Measurements from ENCODE around the gene FSTL5. TPM values are rescaled to one million over a fixed set of nuclear protein-coding genes. Genes with fewer than 3 reads are reported as not detected.

FSTL5 gene
- total and polyA plus RNA-seq, 10 of the 15 experiments (the other 5 are each of a cell fraction or from before 2014, with no cell fraction given) = 0.04 to 2.4 (median 0.08) TPM; not detected in 4

DNA sequence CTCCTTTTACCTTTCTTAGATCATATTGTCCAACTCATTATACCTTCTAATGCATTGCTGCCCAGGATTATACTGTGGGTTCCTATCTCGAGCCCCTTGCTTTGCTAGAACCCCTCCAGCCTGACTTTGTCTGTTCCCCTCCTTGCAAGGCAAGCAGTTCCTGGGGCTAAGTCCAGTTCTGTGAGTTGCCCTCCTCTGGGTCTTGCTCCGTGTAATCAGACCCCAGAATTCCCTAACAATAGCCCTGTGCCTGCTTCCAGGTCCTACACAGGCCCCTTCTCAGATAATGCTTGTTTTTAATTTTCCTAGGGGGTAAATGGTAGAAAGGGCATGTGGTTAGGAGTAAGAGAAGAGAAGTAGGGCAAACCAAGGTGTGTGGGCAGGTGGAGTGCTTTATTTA is 145.9 kb downstream of the FSTL5 start (continued):
- TF ChIP-seq PRDM15 (CRISPR knock-in tag; IDR thresholded peaks at IDR 0.05) (no peak), IRF5 (IDR thresholded peaks at IDR 0.05; ENCODE audit: borderline replicate concordance) (no peak), YY1 (IDR thresholded peaks at IDR 0.05; ENCODE audit: low read depth, low read length) (no peak)

DNA sequence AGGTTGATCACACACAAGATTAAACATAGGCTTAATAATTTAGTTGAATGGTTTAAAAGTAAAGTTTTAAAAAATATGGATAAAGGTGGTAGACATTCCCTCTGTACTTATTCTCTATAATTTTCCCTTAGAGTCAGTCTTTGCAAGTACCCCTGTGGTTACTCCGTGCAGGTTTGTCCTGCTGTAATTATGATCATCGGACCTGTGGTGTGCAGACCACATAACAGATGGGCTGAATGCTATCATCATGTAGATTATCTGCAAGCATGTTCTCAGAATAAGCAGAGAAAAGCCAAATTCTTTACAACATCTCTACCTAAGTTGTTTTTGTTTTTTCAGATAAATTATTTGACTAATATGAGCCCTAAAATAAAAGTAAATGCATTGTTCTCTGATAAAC is 146.8 kb downstream of the FSTL5 start:
- DNase-seq (ENCODE audit: low read depth, low spot score) (no peak), ATAC-seq (no peak), FAIRE-seq (no peak)
- RAD21 ChIA-PET (ENCODE audit: unreplicated experiment) = no interaction called here
- Histone ChIP-seq H3K36me3 (ENCODE audit: control insufficient read depth in 2 of 2, insufficient read depth in 2 of 2, low read length in 1 of 2) (no peaks in the 10 kb centered on the region), H2AFZ (ENCODE audit: control insufficient read depth, low read depth, low read length) (no peak overlapping the region), H3K4me3 (no peak overlapping the region), H4K20me1 (ENCODE audit: control insufficient read depth, insufficient read depth) (no peaks in the 10 kb centered on the region), H3K79me2 (ENCODE audit: control insufficient read depth, insufficient read depth, low read length) (no peaks in the 10 kb centered on the region), H3K9ac (ENCODE audit: control insufficient read depth, insufficient read depth, low read length) (no peak overlapping the region), H3K4me1 (ENCODE audit: control insufficient read depth, insufficient read depth, low read length) (no peaks in the 10 kb centered on the region), H3K4me2 (ENCODE audit: control insufficient read depth, insufficient read depth) (no peak overlapping the region), H3K27me3 (replicated peaks in 1 of 2; ENCODE audit: control insufficient read depth in 2 of 2, insufficient read depth in 2 of 2, low read length in 1 of 2) (no peaks in the 10 kb centered on the region), H3K27ac (ENCODE audit: control insufficient read depth, insufficient read depth) (no peak overlapping the region), H3K9me3 (replicated peaks; ENCODE audit: control insufficient read depth, insufficient read depth, low read length) (no peaks in the 10 kb centered on the region)
- no TSS peak for BruUV-seq (replicated peaks)
- intact Hi-C loops (cut with micrococcal nuclease; ENCODE audit: unreplicated experiment) (no loop called here), in situ Hi-C loops (cut with MboI) (no loop called here)
- SMC1A ChIA-PET (ENCODE audit: uncharacterized antibody, unreplicated experiment) = no interaction called here
- TF ChIP-seq STAT1 (conservative IDR thresholded peaks at IDR 0.05) (no peak), CBX5 (IDR thresholded peaks at IDR 0.05; ENCODE audit: low read depth) (no peak), CHD4 (IDR thresholded peaks at IDR 0.05) (no peak)
- WGBS (ENCODE audit: insufficient coverage, insufficient replicate concordance, low lambda C conversion rate, missing lambda C conversion rate) = 4% methylated on average over 2 of the region's 2 CpGs
- POLR2A ChIA-PET = no interaction called here
- CTCF ChIA-PET = no interaction called here

Data from GM12878 (cell line).